NB4 (cell line): ENCODE measurements around the gene PPM1F.

Experiments
- DNase-seq: peaks from one replicate; pipeline ENCODE4 v3.0.0; 2010; ENCODE audit warnings: low read depth
- H3K4me3 ChIP-seq: one replicate; pipeline ENCODE4 v1.5.1; 2011; ENCODE audit warnings: mild to moderate bottlenecking, low read depth, low read length, moderate library complexity
- MYC ChIP-seq: IDR thresholded peaks from 2 replicates; pipeline ENCODE4 v1.6.1; 2011; ENCODE audit warnings: low read depth, low read length
- POLR2A ChIP-seq: IDR thresholded peaks from 2 replicates; pipeline ENCODE4 v1.6.1; 2011; ENCODE audit warnings: mild to moderate bottlenecking; ENCODE audit not compliant: insufficient read length; ENCODE audit errors: extremely low read depth
- TF ChIP-seq, protein P1 (sequence below): IDR thresholded peaks from 2 replicates; pipeline ENCODE4 v1.6.1; 2011; ENCODE audit warnings: low read depth, low read length
- TF ChIP-seq, protein P2 (sequence below): IDR thresholded peaks from one replicate; pipeline ENCODE4 v1.5.1; 2012; ENCODE audit warnings: low read depth, low read length

The PPM1F gene

DNA sequence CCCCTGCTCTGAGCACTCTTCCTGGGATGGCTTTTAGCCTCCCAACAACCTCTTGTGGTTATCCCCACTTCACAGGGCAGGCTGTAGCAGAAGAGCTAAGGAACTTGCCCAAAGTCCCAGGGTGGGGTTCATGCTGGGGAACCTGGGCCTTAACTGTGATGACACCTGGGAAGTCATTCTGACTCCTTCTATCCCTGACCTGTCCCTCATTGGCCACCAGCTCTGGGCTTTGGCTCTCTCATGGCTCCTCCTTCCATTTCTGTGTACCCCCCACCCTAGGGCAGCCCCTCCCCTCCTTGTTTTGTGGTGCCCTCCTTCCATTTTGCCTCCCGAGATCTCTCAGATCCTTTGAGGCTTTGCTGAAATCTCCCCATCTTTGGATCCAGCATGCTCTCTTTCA, 2.7 kb downstream of the PPM1F start:
- TF ChIP-seq POLR2A (no peak), MYC (no peak)
- TF ChIP-seq, protein P1, sequence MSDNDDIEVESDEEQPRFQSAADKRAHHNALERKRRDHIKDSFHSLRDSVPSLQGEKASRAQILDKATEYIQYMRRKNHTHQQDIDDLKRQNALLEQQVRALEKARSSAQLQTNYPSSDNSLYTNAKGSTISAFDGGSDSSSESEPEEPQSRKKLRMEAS = no peak
- TF ChIP-seq, protein P2, sequence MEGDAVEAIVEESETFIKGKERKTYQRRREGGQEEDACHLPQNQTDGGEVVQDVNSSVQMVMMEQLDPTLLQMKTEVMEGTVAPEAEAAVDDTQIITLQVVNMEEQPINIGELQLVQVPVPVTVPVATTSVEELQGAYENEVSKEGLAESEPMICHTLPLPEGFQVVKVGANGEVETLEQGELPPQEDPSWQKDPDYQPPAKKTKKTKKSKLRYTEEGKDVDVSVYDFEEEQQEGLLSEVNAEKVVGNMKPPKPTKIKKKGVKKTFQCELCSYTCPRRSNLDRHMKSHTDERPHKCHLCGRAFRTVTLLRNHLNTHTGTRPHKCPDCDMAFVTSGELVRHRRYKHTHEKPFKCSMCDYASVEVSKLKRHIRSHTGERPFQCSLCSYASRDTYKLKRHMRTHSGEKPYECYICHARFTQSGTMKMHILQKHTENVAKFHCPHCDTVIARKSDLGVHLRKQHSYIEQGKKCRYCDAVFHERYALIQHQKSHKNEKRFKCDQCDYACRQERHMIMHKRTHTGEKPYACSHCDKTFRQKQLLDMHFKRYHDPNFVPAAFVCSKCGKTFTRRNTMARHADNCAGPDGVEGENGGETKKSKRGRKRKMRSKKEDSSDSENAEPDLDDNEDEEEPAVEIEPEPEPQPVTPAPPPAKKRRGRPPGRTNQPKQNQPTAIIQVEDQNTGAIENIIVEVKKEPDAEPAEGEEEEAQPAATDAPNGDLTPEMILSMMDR = no peak

DNA sequence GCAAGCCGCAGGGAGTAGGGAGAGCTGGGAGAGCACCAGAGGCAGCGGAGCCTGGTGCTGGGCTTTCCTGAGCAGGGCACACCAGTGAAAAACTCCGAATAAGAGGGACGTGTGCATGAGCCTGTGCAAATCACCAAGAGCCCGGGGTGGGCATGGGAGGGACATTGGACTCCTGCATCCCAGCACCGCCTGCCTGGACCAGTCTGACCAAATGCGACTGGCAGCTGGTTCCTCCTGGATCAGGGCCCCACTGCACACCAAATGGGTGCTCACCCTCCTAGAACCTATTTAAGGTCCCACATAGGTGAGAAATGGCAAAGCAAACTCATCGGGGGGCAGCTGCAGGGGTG, 3.1 kb downstream of the PPM1F start:
- TF ChIP-seq, protein P2 = no peak
- TF ChIP-seq, protein P1 = no peak
- TF ChIP-seq POLR2A (no peak), MYC (no peak)
- H3K4me3 ChIP-seq = no peak overlapping the region
- no peak for DNase-seq

More for the DNA sequence above, 2.7 kb downstream of the PPM1F start:
- DNase-seq = no peak
- no peak overlapping the region for H3K4me3 ChIP-seq

DNA sequence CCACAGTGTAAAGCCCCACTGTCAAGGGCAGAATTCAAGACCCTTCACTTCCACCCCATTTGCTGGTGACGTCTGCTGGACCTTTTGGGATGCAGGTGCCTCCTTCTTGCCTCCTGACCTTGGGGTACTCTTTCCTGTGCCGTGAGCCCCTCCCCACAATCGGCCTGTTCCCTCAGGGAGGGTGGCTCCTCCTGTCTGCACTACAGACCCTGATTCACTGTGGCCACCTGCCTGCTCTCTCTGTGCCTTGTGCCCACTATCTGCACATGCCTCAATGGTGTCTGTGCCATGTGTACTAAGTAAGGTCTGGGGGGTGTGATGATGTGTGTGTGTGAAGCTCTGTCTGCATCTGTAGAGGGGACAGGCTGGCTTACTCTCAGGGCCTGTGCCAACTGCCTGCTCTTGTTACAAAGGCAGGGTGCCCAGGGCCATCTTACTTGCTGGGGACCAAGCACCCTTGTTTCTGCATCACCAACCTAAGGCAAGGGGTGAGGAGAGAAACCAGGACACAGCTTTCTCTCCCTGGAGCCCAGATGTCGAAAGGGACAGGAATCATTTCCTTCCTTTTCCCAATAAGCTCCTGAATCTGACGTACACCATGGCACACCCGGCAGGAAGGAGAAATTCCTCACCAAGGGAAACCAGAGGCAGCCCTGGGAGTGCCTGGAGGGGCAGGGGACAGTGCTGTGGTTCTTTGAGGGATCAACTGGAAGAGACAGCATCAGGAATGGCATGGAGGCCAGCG, 3.7 kb downstream of the PPM1F start:
- TF ChIP-seq, protein P2 = no peak
- TF ChIP-seq MYC = no peak
- no peak for TF ChIP-seq POLR2A
- TF ChIP-seq, protein P1 = no peak
- no peak overlapping the region for H3K4me3 ChIP-seq

DNA sequence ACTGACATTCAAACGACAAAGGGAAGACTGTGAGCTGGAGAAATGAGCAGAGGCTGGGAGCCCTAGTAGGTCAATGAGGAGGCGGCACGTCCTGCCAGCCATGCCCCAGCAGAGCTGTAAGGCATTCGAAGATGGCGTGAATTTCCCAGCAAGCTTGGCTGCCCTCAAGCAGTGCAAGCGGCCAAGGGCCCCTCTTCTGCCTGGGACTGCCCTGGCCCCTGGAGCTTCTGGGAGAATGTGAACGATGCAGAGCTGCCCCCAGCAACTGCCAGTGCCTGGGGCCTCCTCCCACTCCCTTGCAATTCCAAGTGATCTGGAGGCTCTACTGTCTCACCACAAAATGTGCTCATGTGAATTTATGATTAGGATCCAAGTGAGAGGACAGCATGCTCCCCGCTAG, 4.3 kb downstream of the PPM1F start:
- no peak for TF ChIP-seq MYC
- TF ChIP-seq, protein P2 = no peak
- no peak for TF ChIP-seq POLR2A
- TF ChIP-seq, protein P1 = no peak
- no peak overlapping the region for H3K4me3 ChIP-seq
- DNase-seq = no peak

More for the DNA sequence above, 3.7 kb downstream of the PPM1F start:
- no peak for DNase-seq

DNA sequence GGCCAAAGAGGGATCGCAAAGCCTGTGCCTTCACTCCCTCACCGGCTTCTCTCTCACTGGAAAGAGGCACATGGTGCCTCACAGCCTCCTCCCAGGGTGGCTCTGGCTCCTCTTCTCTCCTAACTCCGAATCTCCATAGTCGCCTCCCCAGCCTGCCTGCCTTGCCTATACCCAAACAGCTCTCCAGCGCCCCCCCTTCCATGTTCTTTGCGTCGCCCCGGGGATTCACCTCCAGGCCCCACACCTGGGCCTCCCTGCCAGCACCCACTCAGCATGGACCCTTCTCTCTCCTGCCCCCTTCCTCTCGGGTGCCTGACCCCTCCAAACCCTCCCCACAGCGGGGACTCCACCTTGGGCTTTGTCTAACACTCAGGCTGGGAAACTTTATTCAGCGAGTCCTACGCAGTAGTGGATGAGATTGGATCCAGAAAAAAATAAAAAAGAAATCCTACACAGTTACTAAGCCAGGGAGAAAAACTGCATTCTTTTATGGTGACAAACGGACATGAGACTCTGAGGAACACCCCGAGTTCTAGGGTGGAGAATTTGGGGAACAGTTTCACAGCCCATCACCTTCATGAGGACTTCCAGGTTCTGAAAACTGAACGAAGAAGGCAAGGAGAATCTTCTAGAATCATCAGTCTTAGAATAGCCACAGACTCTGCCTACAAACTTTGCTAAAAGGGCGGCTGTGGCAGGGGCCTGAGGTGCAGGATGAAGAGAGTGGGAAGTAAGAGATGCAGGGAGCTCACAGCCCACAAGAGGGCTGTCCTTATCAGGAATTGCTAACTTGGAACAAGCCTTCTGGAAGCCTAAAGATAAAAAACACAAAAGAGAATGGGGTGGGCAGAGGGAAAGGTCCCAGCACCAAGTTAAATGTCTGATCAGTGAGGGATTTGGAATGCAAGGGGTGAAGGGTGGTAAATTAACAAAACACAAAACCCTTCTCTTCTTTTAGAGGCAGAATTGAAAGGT, 5.3 kb downstream of the PPM1F start:
- peak; percentile 28 for DNase-seq
- TF ChIP-seq MYC = no peak
- TF ChIP-seq, protein P2 = peak; percentile 20
- TF ChIP-seq, protein P1 = no peak
- no peak for TF ChIP-seq POLR2A
- H3K4me3 ChIP-seq = no peak overlapping the region
